Measurements from ENCODE around the gene EXOC6. TPM values are rescaled to one million over a fixed set of nuclear protein-coding genes. Genes with fewer than 3 reads are reported as not detected.

Gene EXOC6
- total RNA-seq, 4 donors from 2014 or later: 14.4 to 22.4 (median 16.8) TPM

DNA sequence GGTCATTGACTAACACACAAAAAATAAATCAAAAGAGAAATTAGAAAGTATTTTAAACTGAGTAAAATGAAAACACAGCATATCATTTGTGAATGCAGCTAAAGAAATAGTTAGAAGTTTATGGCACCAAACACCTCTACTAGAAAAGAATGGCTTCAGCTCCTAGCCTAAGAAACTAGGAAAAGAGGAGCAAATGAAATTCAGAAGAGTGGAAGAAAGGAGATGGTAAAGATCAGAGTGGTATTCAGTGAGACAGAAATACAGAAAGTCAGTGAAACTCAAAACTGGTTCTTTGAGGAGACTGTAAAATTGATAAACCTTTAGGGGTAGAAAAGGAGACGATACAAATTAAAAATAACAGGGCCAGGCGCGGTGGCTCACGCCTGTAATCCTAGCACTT is 2.7 kb downstream of the EXOC6 start:
- no peaks in the 10 kb centered on the region for H3K36me3 ChIP-seq
- no peaks in the 10 kb centered on the region for H3K9me3 ChIP-seq
- no peaks in the 10 kb centered on the region for H3K27me3 ChIP-seq
- ATAC-seq: no peak
- no peak overlapping the region for H3K27ac ChIP-seq
- no peak for TF ChIP-seq POLR2AphosphoS5 (IDR thresholded peaks at IDR 0.05)
- no peak for TF ChIP-seq POLR2A (IDR thresholded peaks at IDR 0.05)
- TF ChIP-seq, protein P1, sequence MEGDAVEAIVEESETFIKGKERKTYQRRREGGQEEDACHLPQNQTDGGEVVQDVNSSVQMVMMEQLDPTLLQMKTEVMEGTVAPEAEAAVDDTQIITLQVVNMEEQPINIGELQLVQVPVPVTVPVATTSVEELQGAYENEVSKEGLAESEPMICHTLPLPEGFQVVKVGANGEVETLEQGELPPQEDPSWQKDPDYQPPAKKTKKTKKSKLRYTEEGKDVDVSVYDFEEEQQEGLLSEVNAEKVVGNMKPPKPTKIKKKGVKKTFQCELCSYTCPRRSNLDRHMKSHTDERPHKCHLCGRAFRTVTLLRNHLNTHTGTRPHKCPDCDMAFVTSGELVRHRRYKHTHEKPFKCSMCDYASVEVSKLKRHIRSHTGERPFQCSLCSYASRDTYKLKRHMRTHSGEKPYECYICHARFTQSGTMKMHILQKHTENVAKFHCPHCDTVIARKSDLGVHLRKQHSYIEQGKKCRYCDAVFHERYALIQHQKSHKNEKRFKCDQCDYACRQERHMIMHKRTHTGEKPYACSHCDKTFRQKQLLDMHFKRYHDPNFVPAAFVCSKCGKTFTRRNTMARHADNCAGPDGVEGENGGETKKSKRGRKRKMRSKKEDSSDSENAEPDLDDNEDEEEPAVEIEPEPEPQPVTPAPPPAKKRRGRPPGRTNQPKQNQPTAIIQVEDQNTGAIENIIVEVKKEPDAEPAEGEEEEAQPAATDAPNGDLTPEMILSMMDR (IDR thresholded peaks at IDR 0.05): no peak
- no peak for TF ChIP-seq EP300 (IDR thresholded peaks at IDR 0.05)
- no peak overlapping the region for H3K4me3 ChIP-seq
- peaks cover 0 to 22% (median 7%) of the 10 kb centered on the region in 3 donors for H3K4me1 ChIP-seq
- 82 to 98% methylated on average over 3 to 4 of the region's 4 CpGs for WGBS, 2 donors (ENCODE audit: low coverage in 1 of 2)

DNA sequence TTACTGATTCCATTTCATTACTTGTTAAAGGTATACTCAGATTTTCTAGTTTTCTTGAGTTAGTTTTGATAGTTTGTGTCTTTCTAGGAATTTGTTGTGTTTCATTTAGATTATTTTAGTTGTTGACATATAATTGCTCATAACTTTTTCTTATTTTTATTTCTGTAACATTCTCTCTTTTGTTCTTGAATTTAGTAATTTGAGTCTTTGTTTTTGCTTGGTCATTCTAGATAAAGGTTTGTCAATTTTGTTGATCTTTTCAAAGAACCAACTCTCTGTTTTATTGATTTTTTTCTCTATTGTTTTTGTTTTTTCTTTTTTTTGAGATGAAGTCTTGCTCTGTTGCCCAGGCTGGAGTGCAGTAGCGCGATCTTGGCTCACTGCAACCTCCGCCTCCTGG is 7.2 kb downstream of the EXOC6 start:
- Histone ChIP-seq H3K4me1 (no peaks in the 10 kb centered on the region), H3K9me3 (peaks cover 0 to 30% (median 0%) of the 10 kb centered on the region in 3 donors), H3K27ac (no peak overlapping the region), H3K4me3 (no peak overlapping the region), H3K27me3 (no peaks in the 10 kb centered on the region), H3K36me3 (no peaks in the 10 kb centered on the region)
- 95 to 100% methylated on average over 1 to 3 of the region's 3 CpGs for WGBS, 2 donors (ENCODE audit: low coverage in 1 of 2)
- TF ChIP-seq, protein P1 (IDR thresholded peaks at IDR 0.05): no peak
- TF ChIP-seq POLR2AphosphoS5 (IDR thresholded peaks at IDR 0.05) (no peak), POLR2A (IDR thresholded peaks at IDR 0.05) (no peak), EP300 (IDR thresholded peaks at IDR 0.05) (no peak)
- ATAC-seq: no peak

DNA sequence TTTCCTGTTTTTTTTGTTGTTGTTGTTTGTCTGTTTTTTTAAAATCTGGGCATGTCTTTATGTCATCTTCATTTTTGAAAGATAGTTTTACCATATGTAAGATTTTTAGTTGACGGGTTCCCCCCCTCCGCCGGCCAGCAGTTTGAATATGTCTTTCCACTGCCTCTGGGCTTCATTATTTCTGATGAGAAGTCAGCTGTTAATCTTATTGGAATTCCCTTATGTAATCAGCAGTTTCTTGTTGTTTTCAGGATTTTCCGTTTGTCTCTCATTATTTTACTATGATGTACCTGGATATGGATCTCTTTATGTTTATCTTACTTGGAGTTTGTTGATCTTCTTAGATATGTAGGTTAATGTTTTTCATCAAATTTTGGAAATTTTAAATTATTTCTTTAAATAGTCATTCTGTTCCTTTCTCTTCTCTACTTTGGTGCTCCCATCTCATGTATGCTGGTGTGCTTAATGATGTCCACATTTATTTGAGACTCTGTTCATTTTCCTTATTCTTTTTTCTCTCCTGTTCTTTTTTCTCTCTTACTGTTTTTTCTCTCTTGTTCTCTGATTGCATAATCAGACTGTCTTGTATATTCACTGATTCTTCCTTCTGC is 9.7 kb downstream of the EXOC6 start:
- no peak for ATAC-seq
- TF ChIP-seq EP300 (IDR thresholded peaks at IDR 0.05): no peak
- TF ChIP-seq POLR2AphosphoS5 (IDR thresholded peaks at IDR 0.05): no peak
- TF ChIP-seq, protein P1 (IDR thresholded peaks at IDR 0.05): no peak
- TF ChIP-seq POLR2A (IDR thresholded peaks at IDR 0.05): no peak

DNA sequence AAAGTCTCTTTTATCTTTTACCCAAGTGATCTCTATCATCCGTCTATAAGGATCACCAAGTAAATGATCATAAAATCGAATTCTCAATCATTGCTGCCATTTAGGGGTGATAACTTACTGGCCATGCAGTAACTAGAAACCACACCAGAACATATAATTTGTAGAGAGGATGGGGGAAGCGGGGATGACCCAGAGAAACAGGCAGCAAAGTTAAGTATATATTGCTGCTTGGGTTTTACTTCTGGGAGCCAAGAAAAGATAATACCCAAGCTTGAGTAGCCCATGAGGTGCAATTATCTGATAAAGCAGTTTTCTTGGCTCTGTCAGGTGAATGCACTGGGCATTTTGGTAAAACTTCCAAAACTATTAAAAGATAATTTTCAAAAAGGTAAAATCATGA is 18.9 kb downstream of the EXOC6 start:
- no peak for ATAC-seq
- H3K9me3 ChIP-seq: no peaks in the 10 kb centered on the region
- H3K4me3 ChIP-seq: no peak overlapping the region
- H3K27me3 ChIP-seq: no peaks in the 10 kb centered on the region
- no peaks in the 10 kb centered on the region for H3K4me1 ChIP-seq
- no peak overlapping the region for H3K27ac ChIP-seq
- TF ChIP-seq, protein P1 (IDR thresholded peaks at IDR 0.05): no peak
- TF ChIP-seq POLR2A (IDR thresholded peaks at IDR 0.05): no peak
- no peak for TF ChIP-seq EP300 (IDR thresholded peaks at IDR 0.05)
- TF ChIP-seq POLR2AphosphoS5 (IDR thresholded peaks at IDR 0.05): no peak
- no peaks in the 10 kb centered on the region for H3K36me3 ChIP-seq
- WGBS, 2 donors (ENCODE audit: low coverage in 1 of 2): 90 to 96% methylated on average over 3 of the region's 3 CpGs

More for the DNA sequence above, 9.7 kb downstream of the EXOC6 start:
- H3K4me1 ChIP-seq: no peaks in the 10 kb centered on the region
- no peak overlapping the region for H3K4me3 ChIP-seq
- no peak overlapping the region for H3K27ac ChIP-seq
- H3K27me3 ChIP-seq: no peaks in the 10 kb centered on the region
- peaks cover 0 to 30% (median 0%) of the 10 kb centered on the region in 3 donors for H3K9me3 ChIP-seq
- 89 to 90% methylated on average over 2 to 4 of the region's 4 CpGs for WGBS, 2 donors (ENCODE audit: low coverage in 1 of 2)
- H3K36me3 ChIP-seq: no peaks in the 10 kb centered on the region

DNA sequence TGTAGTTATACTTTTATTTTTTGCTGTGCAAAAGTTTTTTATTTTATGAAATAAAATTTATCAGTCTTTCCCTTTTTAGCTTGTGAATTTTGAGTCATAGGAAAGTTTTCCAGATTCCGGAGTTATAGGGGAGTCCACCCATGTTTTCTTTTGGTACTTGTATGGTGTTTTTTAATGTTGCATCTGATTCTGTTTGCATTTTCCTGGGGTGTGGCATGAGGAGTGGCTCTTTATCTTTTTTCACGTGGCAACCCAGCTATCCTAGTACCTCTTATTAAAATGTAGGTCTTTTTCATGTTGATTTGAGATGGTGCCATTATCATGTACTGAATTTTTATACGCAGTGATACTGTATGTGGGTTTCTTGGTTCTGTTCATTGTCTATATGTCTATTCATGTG is 19.7 kb downstream of the EXOC6 start:
- Histone ChIP-seq H3K4me3 (no peak overlapping the region), H3K27ac (no peak overlapping the region), H3K27me3 (no peaks in the 10 kb centered on the region), H3K4me1 (no peaks in the 10 kb centered on the region), H3K9me3 (no peaks in the 10 kb centered on the region), H3K36me3 (no peaks in the 10 kb centered on the region)
- no peak for ATAC-seq
- 57 to 94% methylated on average over 2 to 3 of the region's 3 CpGs for WGBS, 2 donors (ENCODE audit: low coverage in 1 of 2)
- TF ChIP-seq EP300 (IDR thresholded peaks at IDR 0.05): no peak
- no peak for TF ChIP-seq POLR2A (IDR thresholded peaks at IDR 0.05)
- no peak for TF ChIP-seq POLR2AphosphoS5 (IDR thresholded peaks at IDR 0.05)
- TF ChIP-seq, protein P1 (IDR thresholded peaks at IDR 0.05): no peak
